NCI-H1436 (cell line): Measurements from ENCODE around the gene RWDD4.
A peak's percentile ranks its signal among the peaks of the same experiment; 100 is the strongest.

Experiments used
- DNase-seq: peaks from one replicate; lab custom pipeline; 2025; lab: John Stamatoyannopoulos, UW

Gene RWDD4

GRCh38 chr4:183659029-183659871 lies at the start of gene RWDD4, which contains the start of gene TRAPPC11:
RWDD4 (minus strand) TSS chr4:183659185; CDS start chr4:183658952, 233 bp downstream.
TRAPPC11 (plus strand) TSS chr4:183659293; CDS start chr4:183663868, 4,575 bp downstream.
- DNase-seq: peak; percentile 92

DNA sequence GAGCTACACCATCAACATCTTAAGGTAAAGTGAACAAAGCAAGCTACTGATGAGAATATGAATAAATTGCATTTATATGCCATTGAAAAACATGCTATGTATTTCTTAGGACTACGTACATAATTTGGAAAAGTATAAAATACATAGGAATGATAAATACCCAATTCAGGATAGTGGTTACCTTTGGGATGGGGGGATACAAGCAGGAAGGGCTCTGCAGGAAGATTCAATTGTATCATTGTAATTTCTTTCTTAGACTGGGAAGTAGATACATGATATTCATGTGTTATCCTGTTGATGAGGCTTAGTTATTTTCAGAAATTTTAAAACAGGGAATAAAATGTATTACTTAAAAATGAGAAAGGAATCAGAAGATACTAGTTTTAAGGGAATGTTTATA lies 43.5 kb upstream of the RWDD4 start:
- DNase-seq: no peak

GRCh38 chr4:183700407-183700806 lies 41.4 kb upstream of the RWDD4 start:
- no peak for DNase-seq

- DNase-seq: no peak
Measured at GRCh38 chr4:183698909-183699308, 39.9 kb upstream of the RWDD4 start.

DNA sequence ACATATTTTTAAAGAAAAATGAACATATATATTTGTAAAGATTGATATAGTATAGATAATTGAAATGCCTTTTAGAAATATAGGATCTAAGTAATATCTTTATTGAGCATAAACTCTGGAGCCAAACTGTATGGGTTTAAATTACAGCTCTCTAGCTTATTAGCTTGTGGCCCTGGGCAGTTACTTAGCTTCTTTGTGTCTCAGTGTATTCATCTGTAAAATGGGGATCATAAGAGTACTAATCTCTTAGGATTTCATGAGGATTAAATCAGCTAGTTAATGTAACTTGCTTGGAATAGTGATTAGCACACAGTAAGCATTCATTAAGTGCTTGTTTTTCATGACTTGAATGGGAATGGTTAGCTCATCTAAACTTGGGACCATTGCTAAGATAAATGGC lies 32.9 kb upstream of the RWDD4 start:
- DNase-seq: no peak

- DNase-seq: no peak
Measured at GRCh38 chr4:183691006-183691405, 32.0 kb upstream of the RWDD4 start.

- DNase-seq: no peak
Measured at GRCh38 chr4:183688216-183688615, 29.2 kb upstream of the RWDD4 start.

DNA sequence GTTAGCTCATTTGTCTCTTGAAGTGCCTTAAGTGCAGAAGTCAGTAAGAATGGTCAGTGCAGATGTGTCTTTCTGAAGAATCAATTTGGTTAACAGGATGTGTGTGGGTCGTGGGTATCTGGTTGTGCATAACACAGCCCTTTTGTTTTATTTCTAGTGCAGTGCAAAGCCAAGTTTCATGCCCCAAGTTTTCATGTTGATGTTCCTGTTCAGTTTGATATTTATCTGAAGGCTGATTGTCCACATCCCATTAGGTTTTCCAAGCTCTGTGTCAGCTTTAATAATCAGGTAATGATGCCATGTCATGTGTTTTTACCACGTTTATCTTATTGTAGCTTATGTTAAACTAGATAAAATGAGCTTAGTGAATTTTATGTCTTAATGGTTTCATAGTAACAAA lies 27.5 kb upstream of the RWDD4 start:
- DNase-seq: no peak

DNA sequence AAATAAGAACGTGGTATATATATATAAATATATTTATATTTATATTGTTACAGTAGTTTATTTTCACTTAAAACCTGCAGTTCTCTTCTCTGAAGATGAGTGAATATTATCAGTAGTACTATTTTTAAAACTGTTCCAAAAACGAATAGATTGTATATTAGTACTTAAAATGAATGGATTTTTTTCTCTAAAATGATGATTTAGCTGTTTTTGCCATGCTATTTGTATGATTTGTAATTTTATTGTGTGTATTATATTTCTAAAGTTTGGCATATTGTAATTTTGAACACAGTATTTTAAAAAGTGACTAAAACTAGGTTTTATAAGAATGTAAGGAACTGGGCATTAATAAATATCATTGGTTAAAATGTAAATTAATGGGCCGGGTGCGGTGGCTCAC lies 22.1 kb upstream of the RWDD4 start:
- DNase-seq: no peak

DNA sequence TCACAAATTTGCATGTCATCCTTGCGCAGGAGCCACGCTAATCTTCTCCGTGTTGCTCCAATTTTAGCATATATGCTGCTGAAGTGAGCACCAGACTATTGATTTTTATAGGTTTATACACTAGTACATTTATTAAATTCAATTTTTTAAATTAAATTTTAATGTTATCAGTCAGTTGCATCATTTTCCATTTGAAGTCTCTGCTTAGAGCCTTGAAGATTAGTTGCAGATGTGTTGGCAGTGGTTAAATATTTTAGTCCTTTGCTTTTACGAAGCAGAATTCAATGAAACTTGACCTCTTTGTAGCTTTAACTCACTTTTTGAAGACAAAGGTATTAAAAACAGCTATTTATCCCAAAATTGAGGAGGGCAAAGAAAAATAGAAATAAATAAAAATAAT lies 16.6 kb upstream of the RWDD4 start:
- no peak for DNase-seq

DNA sequence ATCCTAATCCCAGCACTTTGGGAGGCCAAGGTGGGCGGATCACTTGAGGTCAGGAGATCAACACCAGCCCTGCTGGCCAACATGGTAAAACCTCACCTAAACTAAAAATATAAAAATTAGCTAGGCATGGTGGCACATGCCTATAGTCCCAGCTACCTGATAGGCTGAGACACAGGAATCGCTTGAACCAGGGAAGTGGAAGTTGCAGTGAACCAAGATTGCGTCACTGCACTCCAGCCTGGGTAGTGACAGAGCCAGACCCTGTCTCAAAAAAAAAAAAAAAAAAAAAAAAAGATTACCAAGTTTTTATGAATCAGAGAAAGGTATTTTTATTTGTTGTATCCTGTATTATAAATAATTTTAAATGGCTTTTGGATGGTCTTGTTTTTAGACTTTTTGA lies 15.2 kb upstream of the RWDD4 start:
- DNase-seq: no peak

- no peak for DNase-seq
Measured at GRCh38 chr4:183670960-183671555, 12.1 kb upstream of the RWDD4 start.

DNA sequence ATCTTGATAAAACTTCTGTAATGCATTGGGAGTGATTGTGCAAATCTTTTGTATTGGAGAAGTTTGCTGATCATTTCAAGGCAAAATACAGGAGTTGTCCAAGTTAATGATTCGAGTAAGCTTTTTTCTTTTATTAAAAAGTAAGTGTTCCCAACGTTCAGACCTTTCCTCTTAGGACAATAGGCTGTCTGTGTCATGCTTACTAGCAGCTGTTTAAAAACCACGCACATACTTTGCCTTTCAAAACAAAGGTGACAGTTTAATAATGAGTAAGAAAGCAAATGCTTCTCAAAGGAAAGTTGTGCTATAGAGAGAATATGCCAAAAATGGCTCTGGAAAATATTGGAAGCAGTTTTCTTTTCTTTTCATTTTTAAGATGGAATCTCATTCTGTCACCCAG lies 11.3 kb upstream of the RWDD4 start:
- DNase-seq: no peak

- no peak for DNase-seq
Measured at GRCh38 chr4:183666088-183666487, 7.1 kb upstream of the RWDD4 start.

DNA sequence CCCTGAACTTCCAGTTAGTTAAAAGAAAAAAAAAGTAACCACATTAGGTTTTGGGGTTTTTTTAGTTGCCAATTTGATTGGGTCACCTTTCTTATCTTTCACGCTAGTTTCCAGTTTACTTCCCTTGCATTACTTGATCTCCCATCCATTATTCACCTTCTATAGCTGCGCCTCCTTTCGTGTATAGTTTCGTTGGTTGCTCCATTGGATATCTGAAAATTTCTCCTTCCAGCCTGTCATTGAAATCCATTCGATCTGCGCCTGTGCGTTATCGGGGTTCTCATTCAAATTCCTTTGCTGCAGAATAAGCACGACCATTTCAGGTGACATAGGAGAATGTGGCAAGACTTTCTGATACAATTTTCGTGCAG lies 872 bp upstream of the RWDD4 start:
- DNase-seq: no peak

DNA sequence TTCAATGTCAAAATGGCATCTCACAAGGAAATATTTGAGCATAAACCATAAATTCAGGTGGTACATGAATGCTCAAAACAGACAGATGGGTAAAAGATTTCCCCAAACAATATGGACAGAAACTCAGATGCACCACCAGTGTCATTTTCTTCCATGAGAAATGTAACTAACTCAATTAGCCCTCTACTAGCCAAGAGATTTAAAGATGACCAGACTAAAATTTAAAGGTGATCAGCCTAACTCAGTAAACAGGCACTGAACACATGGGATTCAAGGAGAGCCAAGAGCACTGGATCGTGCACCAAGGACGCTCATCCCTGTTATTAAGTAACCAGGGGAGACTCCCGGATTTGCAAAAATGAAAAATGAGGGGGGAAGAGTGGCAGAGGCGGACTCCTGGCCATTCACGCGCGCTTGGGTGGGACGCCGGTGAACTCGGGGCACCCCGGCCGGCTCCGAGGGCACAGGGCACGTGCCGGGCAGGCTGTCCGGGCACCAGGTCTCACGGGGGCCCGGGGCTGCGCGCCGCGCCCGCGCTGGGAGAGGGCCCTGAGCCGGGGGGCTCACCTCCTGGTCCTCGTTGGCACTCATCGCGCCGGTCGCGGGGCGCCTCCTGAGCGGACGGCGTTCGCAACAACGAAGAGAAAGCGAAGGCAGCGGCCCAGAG lies 490 bp downstream of the RWDD4 start:
- no peak for DNase-seq

GRCh38 chr4:183657564-183657963 lies 1.4 kb downstream of the RWDD4 start:
- DNase-seq: no peak

DNA sequence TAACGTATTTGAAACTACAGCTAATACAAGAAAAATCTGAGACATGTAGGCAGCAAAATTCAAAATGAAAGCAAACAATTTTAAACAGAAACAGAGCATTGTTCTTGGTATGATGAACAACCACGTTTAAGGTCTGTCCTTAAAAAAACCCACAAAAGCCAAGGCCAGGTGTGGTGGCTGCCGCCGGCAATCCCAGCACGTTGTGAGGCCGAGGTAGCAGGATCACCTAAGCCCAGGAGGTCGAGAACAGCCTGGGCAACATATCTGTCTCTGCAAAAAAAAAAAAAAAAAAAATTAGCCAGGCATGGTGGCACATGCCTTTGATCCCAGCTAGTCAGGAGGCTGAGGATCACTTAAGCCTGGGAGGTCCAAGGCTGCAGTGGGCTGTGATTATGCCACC lies 13.7 kb downstream of the RWDD4 start:
- no peak for DNase-seq

DNA sequence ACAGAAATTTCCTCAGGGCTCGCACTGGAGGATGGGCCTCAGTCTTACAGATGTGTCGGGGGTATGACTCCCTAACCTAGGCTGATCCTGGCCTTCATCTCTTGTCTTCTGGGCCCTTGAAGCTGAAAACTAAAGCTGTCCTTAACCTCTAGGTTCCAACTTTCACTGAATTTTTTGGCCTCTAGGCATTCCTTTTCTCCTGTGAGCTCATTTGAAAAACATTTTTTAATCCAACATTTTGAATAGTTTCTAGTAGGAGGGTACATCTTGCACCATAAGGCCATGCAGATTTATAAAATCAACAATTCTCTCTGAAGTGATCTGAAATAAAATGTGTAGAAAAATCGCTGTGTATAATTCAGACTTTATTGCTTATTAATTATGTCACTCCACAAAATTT lies 19.7 kb downstream of the RWDD4 start:
- no peak for DNase-seq

DNA sequence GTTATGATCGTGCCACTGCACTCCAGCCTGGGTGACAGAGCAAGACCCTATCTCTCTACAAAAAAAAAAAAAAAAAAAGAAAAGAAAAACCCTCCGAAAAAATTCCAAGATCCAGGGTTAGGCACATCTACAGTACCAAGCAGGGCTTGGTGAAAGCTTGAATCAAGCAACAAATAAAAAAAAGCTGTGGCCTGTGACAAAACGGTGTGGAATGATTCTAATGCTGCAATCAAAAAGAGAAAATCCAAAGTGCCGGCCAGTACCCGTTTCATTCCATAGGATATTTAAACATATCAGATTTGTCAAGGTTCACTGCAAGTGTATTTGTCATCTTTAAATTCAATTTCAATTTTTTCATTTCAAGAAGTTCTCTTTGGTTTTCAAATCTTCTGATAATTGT lies 20.5 kb downstream of the RWDD4 start:
- no peak for DNase-seq

DNA sequence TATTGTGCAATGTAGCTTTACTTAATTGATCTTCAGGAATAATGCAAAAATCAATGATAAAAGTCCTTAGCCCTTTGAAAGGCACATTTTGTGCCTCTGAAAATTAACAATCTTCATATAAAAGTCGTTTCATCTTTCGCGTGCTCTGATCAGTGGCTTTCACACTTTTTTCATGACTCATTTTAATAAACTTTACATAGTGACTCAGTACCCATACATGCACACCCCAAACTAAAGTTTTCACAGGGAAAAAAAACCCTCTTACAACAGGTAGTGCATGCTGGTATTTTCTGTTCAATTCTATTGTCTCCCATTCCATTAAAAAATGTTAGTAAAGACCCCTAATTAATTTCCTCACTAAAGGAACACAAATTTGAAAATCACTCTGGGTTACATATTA lies 21.5 kb downstream of the RWDD4 start:
- no peak for DNase-seq

- no peak for DNase-seq
Measured at GRCh38 chr4:183636923-183637322, 22.1 kb downstream of the RWDD4 start.

DNA sequence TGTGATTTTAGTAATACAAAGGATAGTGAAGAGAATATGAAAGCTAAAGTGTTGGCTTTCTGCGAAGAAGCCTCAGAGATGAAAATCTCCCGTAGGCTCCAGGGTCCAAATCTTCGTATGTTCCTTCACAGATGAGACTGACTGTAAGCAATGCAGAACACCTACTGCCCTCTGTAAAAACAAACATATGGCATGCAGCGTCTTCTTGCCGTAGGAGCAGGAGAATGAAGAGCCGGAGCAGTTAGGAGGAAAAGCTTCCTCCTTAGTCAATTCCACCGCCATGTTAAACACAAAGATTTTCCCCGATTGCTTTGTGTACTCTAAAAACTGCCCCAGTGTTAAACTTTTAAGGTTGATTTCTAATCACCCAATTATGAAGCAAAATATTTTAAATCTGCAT lies 22.5 kb downstream of the RWDD4 start:
- no peak for DNase-seq
